Fibroblast of lung (primary cell): Measurements from ENCODE around the gene STX1B. TPM values are rescaled to one million over a fixed set of nuclear protein-coding genes. Genes with fewer than 3 reads are reported as not detected.
A peak's percentile ranks its signal among the peaks of the same experiment; 100 is the strongest.

Experiments
- DNase-seq, 2 donors: peaks; one replicate each; pipeline versions ENCODE4 v3.0.0 to v3.0.0-alpha.2; 2010; ENCODE audit warnings: low read depth in 2 of 2
- H2AFZ ChIP-seq: 2 replicates; pipeline ENCODE4 v1.5.1; 2012; ENCODE audit warnings: low read length, control low read depth, inconsistent platforms
- H3K27ac ChIP-seq: 2 replicates; pipeline ENCODE4 v1.5.1; 2011; ENCODE audit warnings: low read length, control low read depth; ENCODE audit not compliant: insufficient read depth
- H3K27me3 ChIP-seq: 2 replicates; pipeline ENCODE4 v1.5.1; 2011; ENCODE audit warnings: mild to moderate bottlenecking, low read length; ENCODE audit not compliant: control insufficient read depth, insufficient read depth
- H3K36me3 ChIP-seq: 2 replicates; pipeline ENCODE4 v1.5.1; 2011; ENCODE audit warnings: low read length; ENCODE audit not compliant: control insufficient read depth, insufficient read depth
- H3K4me1 ChIP-seq: 2 replicates; pipeline ENCODE4 v1.5.1; 2011; ENCODE audit warnings: low read length; ENCODE audit not compliant: control insufficient read depth, insufficient read depth; ENCODE audit errors: extremely low read depth
- H3K4me2 ChIP-seq: 2 replicates; pipeline ENCODE4 v1.5.1; 2011; ENCODE audit warnings: low read length, control low read depth; ENCODE audit not compliant: insufficient read depth; ENCODE audit errors: extremely low read depth
- H3K4me3 ChIP-seq, 4 experiments: fragments of 200-600 bp in 1 of 4; sonication (generic) in 1 of 4; replicated peaks in 1 of 4; 2 replicates each; pipeline ENCODE4 v1.5.1; 2011 to 2016; ENCODE audit warnings: low read length in 4 of 4, low read depth in 3 of 4, mild to moderate bottlenecking in 3 of 4, control low read depth in 2 of 4, inconsistent platforms in 1 of 4, mixed read lengths in 1 of 4; ENCODE audit not compliant: insufficient read depth in 1 of 4; ENCODE audit errors: control extremely low read depth in 1 of 4
- H3K79me2 ChIP-seq: 2 replicates; pipeline ENCODE4 v1.5.1; 2012; ENCODE audit warnings: mild to moderate bottlenecking, low read length, inconsistent platforms; ENCODE audit not compliant: control insufficient read depth, insufficient read depth
- H3K9ac ChIP-seq: 2 replicates; pipeline ENCODE4 v1.5.1; 2011; ENCODE audit warnings: mild to moderate bottlenecking, low read length, control low read depth; ENCODE audit not compliant: insufficient read depth
- H3K9me3 ChIP-seq: 2 replicates; pipeline ENCODE4 v1.5.1; 2012; ENCODE audit warnings: low read depth, low read length; ENCODE audit not compliant: control insufficient read depth, insufficient read depth
- H4K20me1 ChIP-seq: 2 replicates; pipeline ENCODE4 v1.5.1; 2011; ENCODE audit warnings: low read length; ENCODE audit not compliant: control insufficient read depth, insufficient read depth; ENCODE audit errors: extremely low read depth
- EZH2 ChIP-seq: IDR thresholded peaks from 2 replicates; pipeline ENCODE4 v1.5.1; 2012; ENCODE audit warnings: low read length, control low read depth, mild to moderate bottlenecking; ENCODE audit errors: missing control alignments
- polyA plus RNA-seq, 2 donors: library from polyadenylated mRNA; depleted of rRNA in 1 of 2; stranded (reverse) in 1 of 2; unstranded in 1 of 2; fragments of >200 nt; gene quantifications; 2 replicates each; pipeline ENCODE4 v1.2.1, GENCODE V29; 2011 to 2012; ENCODE audit warnings: missing spikeins in 1 of 2
- total RNA-seq: library from RNA; depleted of rRNA; stranded (reverse); fragments of >200 nt; gene quantifications from 2 replicates; pipeline ENCODE4 v1.2.1, GENCODE V29; 2014
- TF ChIP-seq, protein P1 (sequence below), 2 donors: IDR thresholded peaks in 1 of 2; conservative IDR thresholded peaks in 1 of 2; 1 replicate in 1 of 2; 2 replicates in 1 of 2; pipeline ENCODE4 v1.5.1; 2011 to 2012; ENCODE audit warnings: low read length in 2 of 2, control low read depth in 1 of 2, inconsistent platforms in 1 of 2, low read depth in 1 of 2, mild to moderate bottlenecking in 1 of 2

STX1B gene
- total and polyA plus RNA-seq, 2 donors (not counting 1 experiment from before 2014, with no cell fraction given), result 1.3 to 2.1 TPM

DNA sequence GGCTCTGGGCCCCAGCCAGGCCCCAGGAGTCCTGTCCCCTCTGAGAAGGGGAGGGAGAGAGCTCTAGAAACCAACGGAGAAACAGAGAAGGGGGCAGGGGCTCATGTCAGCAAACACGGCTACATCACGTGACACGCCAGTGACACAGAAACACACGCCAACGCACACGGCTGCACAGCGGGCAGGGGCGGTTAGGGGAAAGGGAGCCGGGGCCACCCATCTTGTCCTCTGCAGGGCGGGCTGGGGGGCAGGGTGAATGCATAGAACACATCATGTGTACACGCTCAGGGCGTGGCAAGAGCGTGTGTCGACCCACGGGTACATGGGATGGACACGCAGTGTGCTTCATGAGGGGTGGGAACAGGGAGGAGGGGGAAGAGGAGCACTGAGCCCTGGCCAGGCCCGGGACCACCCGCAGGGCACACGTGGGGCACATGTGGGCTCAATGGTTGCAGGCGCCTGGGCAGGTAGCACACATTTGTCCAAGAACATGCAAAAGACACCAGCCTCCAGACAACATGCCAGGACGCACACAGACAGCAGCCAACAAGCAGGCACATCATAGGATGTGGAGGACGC, 20.9 kb downstream of the STX1B start:
- H3K4me3 ChIP-seq, result no peak overlapping the region
- no peak overlapping the region for H2AFZ ChIP-seq
- peaks cover 11% of the 10 kb centered on the region for H3K4me1 ChIP-seq
- H3K79me2 ChIP-seq, result no peaks in the 10 kb centered on the region
- H3K27me3 ChIP-seq, result no peaks in the 10 kb centered on the region
- no peak overlapping the region for H3K9ac ChIP-seq
- no peak overlapping the region for H3K4me2 ChIP-seq
- no peak for TF ChIP-seq EZH2
- TF ChIP-seq, protein P1, sequence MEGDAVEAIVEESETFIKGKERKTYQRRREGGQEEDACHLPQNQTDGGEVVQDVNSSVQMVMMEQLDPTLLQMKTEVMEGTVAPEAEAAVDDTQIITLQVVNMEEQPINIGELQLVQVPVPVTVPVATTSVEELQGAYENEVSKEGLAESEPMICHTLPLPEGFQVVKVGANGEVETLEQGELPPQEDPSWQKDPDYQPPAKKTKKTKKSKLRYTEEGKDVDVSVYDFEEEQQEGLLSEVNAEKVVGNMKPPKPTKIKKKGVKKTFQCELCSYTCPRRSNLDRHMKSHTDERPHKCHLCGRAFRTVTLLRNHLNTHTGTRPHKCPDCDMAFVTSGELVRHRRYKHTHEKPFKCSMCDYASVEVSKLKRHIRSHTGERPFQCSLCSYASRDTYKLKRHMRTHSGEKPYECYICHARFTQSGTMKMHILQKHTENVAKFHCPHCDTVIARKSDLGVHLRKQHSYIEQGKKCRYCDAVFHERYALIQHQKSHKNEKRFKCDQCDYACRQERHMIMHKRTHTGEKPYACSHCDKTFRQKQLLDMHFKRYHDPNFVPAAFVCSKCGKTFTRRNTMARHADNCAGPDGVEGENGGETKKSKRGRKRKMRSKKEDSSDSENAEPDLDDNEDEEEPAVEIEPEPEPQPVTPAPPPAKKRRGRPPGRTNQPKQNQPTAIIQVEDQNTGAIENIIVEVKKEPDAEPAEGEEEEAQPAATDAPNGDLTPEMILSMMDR (conservative IDR thresholded peaks at IDR 0.05 in 1 of 2, IDR thresholded peaks at IDR 0.05 in 1 of 2; ENCODE audit: low read depth in 1 of 2, low read length in 2 of 2), result no peak
- no peak for DNase-seq
- peaks cover 10% of the 10 kb centered on the region for H3K36me3 ChIP-seq
- H4K20me1 ChIP-seq, result no peaks in the 10 kb centered on the region
- H3K27ac ChIP-seq, result no peak overlapping the region
- no peaks in the 10 kb centered on the region for H3K9me3 ChIP-seq

DNA sequence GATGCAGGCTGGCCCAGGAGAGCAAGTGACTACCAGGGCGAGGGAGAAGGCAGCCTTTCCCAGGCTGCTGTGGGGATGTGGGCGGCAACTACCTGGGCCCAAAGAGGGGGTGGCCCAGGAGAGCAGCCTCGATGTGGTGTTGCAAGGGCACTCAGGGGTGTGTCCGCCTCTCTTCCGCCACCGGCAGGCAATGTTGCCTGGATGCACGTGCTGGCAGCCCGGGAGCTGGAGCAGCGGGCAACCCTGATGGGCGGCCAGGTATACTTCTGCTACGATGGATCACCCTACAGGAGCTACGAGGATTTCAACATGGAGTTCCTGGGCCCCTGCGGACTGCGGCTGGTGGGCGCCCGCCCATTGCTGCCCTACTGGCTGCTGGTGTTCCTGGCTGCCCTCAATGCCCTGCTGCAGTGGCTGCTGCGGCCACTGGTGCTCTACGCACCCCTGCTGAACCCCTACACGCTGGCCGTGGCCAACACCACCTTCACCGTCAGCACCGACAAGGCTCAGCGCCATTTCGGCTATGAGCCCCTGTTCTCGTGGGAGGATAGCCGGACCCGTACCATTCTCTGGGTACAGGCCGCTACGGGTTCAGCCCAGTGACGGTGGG, 22.8 kb downstream of the STX1B start:
- no peak overlapping the region for H3K4me3 ChIP-seq
- TF ChIP-seq, protein P1 (conservative IDR thresholded peaks at IDR 0.05 in 1 of 2, IDR thresholded peaks at IDR 0.05 in 1 of 2; ENCODE audit: low read depth in 1 of 2, low read length in 2 of 2), result no peak
- no peak for TF ChIP-seq EZH2
- H3K27me3 ChIP-seq, result no peaks in the 10 kb centered on the region
- no peak overlapping the region for H3K9ac ChIP-seq
- no peak overlapping the region for H2AFZ ChIP-seq
- H4K20me1 ChIP-seq, result no peaks in the 10 kb centered on the region
- H3K4me1 ChIP-seq, result peaks cover 11% of the 10 kb centered on the region
- H3K9me3 ChIP-seq, result no peaks in the 10 kb centered on the region
- DNase-seq, result no peak
- H3K79me2 ChIP-seq, result no peaks in the 10 kb centered on the region
- peaks cover 13% of the 10 kb centered on the region for H3K36me3 ChIP-seq
- H3K27ac ChIP-seq, result no peak overlapping the region
- H3K4me2 ChIP-seq, result no peak overlapping the region

DNA sequence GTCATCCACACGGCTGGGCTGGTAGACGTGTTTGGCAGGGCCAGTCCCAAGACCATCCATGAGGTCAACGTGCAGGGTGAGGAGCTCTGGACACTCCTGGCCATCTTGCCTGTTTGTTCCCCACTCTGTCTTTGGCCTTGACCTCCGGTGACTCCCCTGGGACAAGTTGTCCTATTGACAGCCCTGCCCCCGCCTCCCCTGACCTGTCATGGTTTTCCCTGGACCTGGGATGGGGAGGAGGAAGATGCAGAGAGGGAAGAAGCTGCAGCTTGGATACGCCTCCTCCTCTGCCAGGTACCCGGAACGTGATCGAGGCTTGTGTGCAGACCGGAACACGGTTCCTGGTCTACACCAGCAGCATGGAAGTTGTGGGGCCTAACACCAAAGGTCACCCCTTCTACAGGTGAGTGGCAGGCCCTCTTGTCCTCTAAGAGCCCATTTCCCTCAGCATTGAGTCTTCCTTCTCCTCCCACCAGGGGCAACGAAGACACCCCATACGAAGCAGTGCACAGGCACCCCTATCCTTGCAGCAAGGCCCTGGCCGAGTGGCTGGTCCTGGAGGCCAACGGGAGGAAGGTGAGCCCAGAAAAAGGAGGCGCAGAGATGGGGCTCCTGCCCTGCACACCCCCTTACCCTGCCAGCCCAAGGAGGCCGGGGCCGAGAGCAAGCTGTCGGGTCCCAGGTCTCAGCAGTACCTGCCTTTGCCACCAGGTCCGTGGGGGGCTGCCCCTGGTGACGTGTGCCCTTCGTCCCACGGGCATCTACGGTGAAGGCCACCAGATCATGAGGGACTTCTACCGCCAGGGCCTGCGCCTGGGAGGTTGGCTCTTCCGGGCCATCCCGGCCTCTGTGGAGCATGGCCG, 24.1 kb downstream of the STX1B start:
- peaks cover 16% of the 10 kb centered on the region for H3K36me3 ChIP-seq
- peak overlapping the region; percentile 69 for H3K27ac ChIP-seq
- H3K4me3 ChIP-seq, result peak overlapping the region in 1 of 4 experiments; percentile 63
- no peak overlapping the region for H3K9ac ChIP-seq
- no peaks in the 10 kb centered on the region for H3K27me3 ChIP-seq
- no peaks in the 10 kb centered on the region for H3K79me2 ChIP-seq
- no peaks in the 10 kb centered on the region for H4K20me1 ChIP-seq
- no peak overlapping the region for H3K4me2 ChIP-seq
- TF ChIP-seq, protein P1 (conservative IDR thresholded peaks at IDR 0.05 in 1 of 2, IDR thresholded peaks at IDR 0.05 in 1 of 2; ENCODE audit: low read depth in 1 of 2, low read length in 2 of 2), result no peak
- TF ChIP-seq EZH2, result no peak
- no peak overlapping the region for H2AFZ ChIP-seq
- H3K4me1 ChIP-seq, result peaks cover 11% of the 10 kb centered on the region
- no peak for DNase-seq
- H3K9me3 ChIP-seq, result no peaks in the 10 kb centered on the region
